ENCODE results near the gene SNURF.
"Not testable (repeated sequence)": the region's sequence is repeated elsewhere in the genome, so short reads cannot be mapped to it uniquely, and the experiment has no call there.

Gene SNURF

GRCh38 chr15:24966364-24967103 lies 11.7 kb downstream of the SNURF start:
- no peak overlapping the region for H3K4me3 ChIP-seq (ENCODE audit: low read depth, low read length)

GRCh38 chr15:24971052-24971451 lies 16.3 kb downstream of the SNURF start:
- H3K4me3 ChIP-seq (ENCODE audit: low read depth, low read length) = no peak overlapping the region

GRCh38 chr15:24971772-24972171 lies 17.0 kb downstream of the SNURF start:
- H3K4me3 ChIP-seq (ENCODE audit: low read depth, low read length) = no peak overlapping the region

DNA sequence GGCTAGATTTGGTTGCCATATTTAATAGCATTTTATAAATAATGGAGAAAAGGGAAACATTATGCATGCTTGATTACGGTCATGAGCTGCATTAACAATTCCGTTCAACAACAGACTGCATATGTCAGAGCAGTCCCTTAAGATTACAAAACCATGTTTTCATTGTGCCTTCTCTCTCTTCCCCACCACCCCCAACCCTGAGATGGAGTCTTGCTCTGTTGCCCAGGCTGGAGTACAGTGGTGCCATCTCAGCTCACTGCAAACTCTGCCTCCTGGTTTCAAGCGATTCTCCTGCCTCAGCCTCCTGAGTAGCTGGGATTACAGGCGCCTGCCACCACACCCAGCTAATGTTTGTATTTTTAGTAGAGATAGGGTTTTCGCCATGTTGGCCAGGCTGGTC lies 17.9 kb downstream of the SNURF start:
- not testable (repeated sequence) for H3K4me3 ChIP-seq (ENCODE audit: low read depth, low read length)

DNA sequence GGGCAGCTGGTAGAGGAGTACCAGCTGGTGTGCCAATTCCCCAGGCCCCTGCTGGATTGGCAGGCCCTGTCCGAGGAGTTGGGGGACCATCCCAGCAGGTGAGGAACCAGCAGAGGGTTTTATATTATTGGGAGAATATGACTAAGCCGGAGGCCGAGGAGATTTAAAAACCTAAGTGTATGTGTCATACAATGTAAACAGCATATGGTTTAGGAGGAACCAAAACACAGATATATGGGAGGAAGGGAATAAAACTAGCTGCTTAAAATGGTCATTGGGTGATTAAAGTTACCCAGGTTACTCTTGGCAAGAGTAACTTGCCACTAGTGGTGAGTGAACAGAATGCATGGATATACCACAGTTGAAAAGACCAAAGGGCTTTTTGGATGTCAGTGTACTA lies 22.1 kb downstream of the SNURF start:
- H3K4me3 ChIP-seq (ENCODE audit: low read depth, low read length) = no peak overlapping the region

- H3K4me3 ChIP-seq (ENCODE audit: low read depth, low read length) = no peak overlapping the region
These were observed 22.9 kb downstream of the SNURF start for GRCh38 chr15:24977686-24978085.

GRCh38 chr15:24985224-24985623 lies 30.4 kb downstream of the SNURF start:
- no peak overlapping the region for H3K4me3 ChIP-seq (ENCODE audit: low read depth, low read length)

GRCh38 chr15:24986653-24987052 lies 31.9 kb downstream of the SNURF start:
- no peak overlapping the region for H3K4me3 ChIP-seq (ENCODE audit: low read depth, low read length)

All from iPS-11a (cell line).